HAP-1 (cell line): ENCODE measurements around the gene SDK1.
"Not testable (repeated sequence)": the region's sequence is repeated elsewhere in the genome, so short reads cannot be mapped to it uniquely, and the experiment has no call there.

Source experiments
- DNase-seq, 2 experiments: peaks; one replicate each; pipeline ENCODE4 v3.0.0-alpha.2; 2016 to 2020; ENCODE audit warnings: low spot score in 2 of 2
- H3K27me3 ChIP-seq: fragments of 250-450 bp; sonication (Bioruptor Pico); 2 replicates; pipeline ENCODE4 v1.5.1; 2020; ENCODE audit warnings: low read depth, mild to moderate bottlenecking, moderate library complexity
- H3K36me3 ChIP-seq: fragments of 250-450 bp; sonication (Bioruptor Pico); replicated peaks from 2 replicates; pipeline ENCODE4 v1.5.1; 2020; ENCODE audit warnings: mild to moderate bottlenecking
- H3K4me1 ChIP-seq: fragments of 250-450 bp; sonication (Bioruptor Pico); 2 replicates; pipeline ENCODE4 v1.5.1; 2020; ENCODE audit warnings: mild to moderate bottlenecking
- H3K4me3 ChIP-seq: fragments of 250-450 bp; sonication (Bioruptor Pico); 2 replicates; pipeline ENCODE4 v1.5.1; 2020; ENCODE audit warnings: mild to moderate bottlenecking, moderate library complexity
- H3K9me3 ChIP-seq: fragments of 250-450 bp; sonication (Bioruptor Pico); 2 replicates; pipeline ENCODE4 v1.5.1; 2020; ENCODE audit warnings: mild to moderate bottlenecking, moderate library complexity
- in situ Hi-C: fragments of 300-500 bp; cut with MboI; formaldehyde crosslinking; loops from 3 replicates; pipeline ENCODE4 v1.14.3; 2020; ENCODE audit warnings: low sequenced_read_pairs, inconsistent platforms, mixed read lengths

The SDK1 gene

DNA sequence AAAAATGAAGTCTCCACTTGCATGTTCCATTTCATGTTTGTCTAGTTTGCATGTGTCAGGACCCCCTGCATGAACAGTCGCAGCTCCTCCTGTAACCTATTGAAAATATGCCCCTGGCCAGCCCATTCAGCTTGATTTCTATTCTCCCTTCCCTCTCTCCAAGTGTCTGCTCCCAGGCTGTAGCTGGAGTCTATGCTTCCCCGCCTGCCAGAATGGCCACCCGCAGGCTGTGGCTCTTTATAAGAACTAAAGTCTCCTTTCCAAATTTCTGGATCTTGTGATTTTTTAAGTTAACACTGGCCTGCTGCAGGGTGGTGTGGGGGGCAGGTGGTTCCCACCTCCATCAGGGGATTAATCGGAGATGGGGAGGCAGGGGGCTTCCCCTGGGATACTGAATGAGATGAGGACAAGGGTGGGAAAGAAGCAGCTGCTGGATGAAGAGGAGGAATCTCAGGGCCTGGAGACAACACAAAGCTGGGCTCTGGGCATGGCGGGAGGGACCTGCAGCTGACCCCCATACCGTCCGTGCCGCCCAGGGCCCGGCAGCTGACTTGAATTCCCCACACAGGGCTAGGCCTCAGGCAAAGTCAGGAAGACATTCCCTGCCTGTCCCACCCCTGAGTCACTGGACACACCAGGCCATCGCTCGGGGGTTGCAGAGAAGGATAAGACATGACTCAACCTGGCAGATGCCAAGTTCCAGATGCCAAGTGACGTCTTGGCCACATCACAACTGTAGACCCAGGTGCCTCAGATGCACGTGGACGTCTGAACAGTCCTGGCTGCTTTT lies 981.6 kb downstream of the SDK1 start:
- DNase-seq, result no peak

DNA sequence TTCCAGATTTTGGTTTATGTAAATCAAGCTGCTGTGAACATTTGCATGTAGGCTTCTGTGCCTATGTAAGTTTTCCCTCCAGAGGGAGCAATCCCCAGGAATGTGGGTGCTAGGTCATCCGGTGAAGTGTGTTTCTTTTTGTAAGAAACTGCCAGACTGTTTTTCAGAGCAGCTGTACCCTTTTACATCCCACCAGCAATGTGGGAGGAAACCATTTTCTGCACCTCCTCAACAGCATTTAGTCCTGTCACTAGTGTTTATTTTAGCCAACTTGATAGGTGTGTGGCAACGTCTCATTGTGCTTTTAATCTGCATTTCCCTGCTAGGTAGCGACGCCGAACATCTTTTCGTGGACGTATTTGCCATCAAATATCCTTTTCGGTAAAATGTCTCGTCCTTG lies 985.3 kb downstream of the SDK1 start:
- no peaks in the 10 kb centered on the region for H3K27me3 ChIP-seq
- no peak for DNase-seq
- no peaks in the 10 kb centered on the region for H3K36me3 ChIP-seq
- in situ Hi-C loops, result no loop called here
- H3K9me3 ChIP-seq, result no peaks in the 10 kb centered on the region
- no peak overlapping the region for H3K4me3 ChIP-seq
- H3K4me1 ChIP-seq, result no peaks in the 10 kb centered on the region

More for the DNA sequence above, 981.6 kb downstream of the SDK1 start:
- Histone ChIP-seq H3K9me3 (no peaks in the 10 kb centered on the region), H3K4me3 (no peak overlapping the region), H3K36me3 (no peaks in the 10 kb centered on the region), H3K27me3 (no peaks in the 10 kb centered on the region), H3K4me1 (no peaks in the 10 kb centered on the region)
- in situ Hi-C loops, result no loop called here

- no peak for DNase-seq
- Histone ChIP-seq H3K4me1 (no peaks in the 10 kb centered on the region), H3K4me3 (no peak overlapping the region), H3K9me3 (no peaks in the 10 kb centered on the region), H3K27me3 (no peaks in the 10 kb centered on the region), H3K36me3 (no peaks in the 10 kb centered on the region)
- in situ Hi-C loops, result no loop called here
These were observed 987.8 kb downstream of the SDK1 start for GRCh38 chr7:4288791-4289394.

DNA sequence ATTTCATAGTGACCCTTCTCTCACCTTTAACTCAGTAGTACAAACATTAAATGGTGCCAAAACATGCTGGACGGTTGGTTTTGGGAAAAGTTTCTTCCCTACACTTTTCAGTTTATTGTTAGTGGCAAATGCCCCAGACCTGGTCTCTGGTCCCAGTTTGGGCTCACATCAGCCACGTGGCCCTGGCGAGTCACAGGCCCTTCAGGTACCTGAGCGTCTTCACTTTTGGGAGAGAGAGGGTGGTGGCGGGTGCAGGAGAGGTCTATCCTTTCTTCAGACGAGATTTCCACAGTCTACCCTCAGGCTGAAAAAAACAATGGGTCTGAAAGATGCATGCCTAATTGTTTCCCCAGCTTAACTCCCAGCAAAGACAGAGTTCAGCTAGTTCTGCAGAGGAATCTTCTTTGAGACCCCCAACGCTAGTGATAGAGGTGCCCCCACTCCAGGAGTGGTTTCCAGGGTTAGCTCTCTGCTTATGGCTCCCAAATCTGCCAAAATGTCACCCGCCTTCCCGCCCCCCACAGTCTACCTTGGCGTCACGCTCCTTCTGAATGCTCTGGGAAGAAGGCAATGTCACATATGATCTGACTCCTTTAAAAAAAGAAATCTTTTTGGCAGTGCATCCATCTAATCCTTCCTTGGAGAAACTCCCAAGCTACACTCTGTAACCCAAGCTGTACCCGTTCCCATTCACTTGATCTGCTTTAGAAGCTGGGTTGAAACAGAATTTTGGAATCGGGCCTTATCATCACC lies 996.3 kb downstream of the SDK1 start:
- in situ Hi-C loops, result no loop called here
- no peaks in the 10 kb centered on the region for H3K4me1 ChIP-seq

DNA sequence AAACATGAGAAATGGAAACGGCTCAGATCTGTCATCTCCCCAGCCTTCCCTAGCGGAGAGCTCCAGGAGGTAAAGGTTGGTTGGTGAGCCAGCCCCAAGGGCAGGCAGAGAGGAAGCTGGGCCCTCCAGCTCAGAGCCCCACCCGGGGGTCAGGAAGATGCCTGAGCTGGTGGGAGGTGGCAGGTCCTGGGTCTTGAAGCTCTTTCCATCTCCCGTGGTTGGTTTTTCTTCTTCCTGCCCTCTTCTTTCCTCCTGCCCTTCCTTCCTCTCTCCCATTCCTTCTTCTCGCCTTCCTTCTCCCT lies 996.8 kb downstream of the SDK1 start:
- DNase-seq, result no peak
- H3K9me3 ChIP-seq, result no peaks in the 10 kb centered on the region
- H3K4me1 ChIP-seq, result no peaks in the 10 kb centered on the region
- H3K4me3 ChIP-seq, result no peak overlapping the region
- in situ Hi-C loops, result no loop called here
- H3K27me3 ChIP-seq, result no peaks in the 10 kb centered on the region
- H3K36me3 ChIP-seq, result no peaks in the 10 kb centered on the region

More for the DNA sequence above, 996.3 kb downstream of the SDK1 start:
- DNase-seq, result no peak
- Histone ChIP-seq H3K4me3 (no peak overlapping the region), H3K27me3 (no peaks in the 10 kb centered on the region), H3K36me3 (no peaks in the 10 kb centered on the region), H3K9me3 (no peaks in the 10 kb centered on the region)

- H3K9me3 ChIP-seq, result no peaks in the 10 kb centered on the region
- no peaks in the 10 kb centered on the region for H3K4me1 ChIP-seq
- DNase-seq, result no peak
- H3K36me3 ChIP-seq, result no peaks in the 10 kb centered on the region
- in situ Hi-C loops, result no loop called here
- H3K4me3 ChIP-seq, result no peak overlapping the region
- H3K27me3 ChIP-seq, result no peaks in the 10 kb centered on the region
These were observed 998.4 kb downstream of the SDK1 start for GRCh38 chr7:4299431-4299830.

- no peaks in the 10 kb centered on the region for H3K27me3 ChIP-seq
- DNase-seq, result no peak
- in situ Hi-C loops, result no loop called here
These were observed 1001.3 kb downstream of the SDK1 start for GRCh38 chr7:4302203-4302905.

DNA sequence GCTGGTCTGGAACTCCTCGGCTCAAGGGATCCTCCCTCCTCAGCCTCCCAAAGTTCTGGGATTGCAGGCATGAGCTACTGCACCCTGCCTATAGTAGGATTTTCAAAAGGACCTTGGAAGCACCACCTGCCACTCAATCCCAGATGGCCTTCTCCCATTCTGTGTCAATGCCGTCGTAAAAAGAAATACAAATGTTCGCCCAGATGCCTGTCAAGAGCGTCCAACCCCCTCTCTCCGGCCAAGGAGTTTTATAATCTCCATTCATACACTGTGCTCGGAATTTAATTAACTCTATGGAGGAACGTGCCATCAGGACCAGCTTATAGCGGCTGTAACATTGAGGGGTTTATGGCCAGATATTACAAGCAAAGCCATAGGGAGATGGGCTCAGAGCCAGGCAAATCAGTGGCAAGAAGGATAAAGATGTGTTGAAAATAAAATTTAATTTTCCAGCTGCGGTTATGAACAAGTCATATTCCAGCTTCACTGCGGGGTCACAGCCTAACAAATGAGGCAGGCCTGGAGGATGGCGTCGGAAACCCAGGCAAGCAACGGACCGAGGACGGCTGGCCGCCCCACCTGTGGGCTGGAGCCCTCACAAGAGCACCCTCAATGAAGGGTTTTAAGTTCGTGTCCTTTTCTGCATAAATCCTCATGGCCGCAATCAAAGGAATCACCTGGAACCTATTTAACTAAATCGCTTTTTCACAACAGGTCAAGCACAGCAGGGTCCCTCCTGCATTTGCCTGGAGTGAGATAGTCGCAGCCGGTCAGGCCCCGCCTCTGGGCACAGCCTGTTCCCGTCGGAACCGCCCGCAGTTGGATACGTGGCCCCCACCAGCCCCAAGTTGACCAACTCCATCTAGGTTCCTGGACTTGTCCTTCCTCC lies 1006.5 kb downstream of the SDK1 start:
- H3K36me3 ChIP-seq, result no peaks in the 10 kb centered on the region
- in situ Hi-C loops, result no loop called here
- no peak overlapping the region for H3K4me3 ChIP-seq
- no peaks in the 10 kb centered on the region for H3K4me1 ChIP-seq
- no peaks in the 10 kb centered on the region for H3K9me3 ChIP-seq
- DNase-seq, result no peak
- H3K27me3 ChIP-seq, result no peaks in the 10 kb centered on the region

More at GRCh38 chr7:4302203-4302905, 1001.3 kb downstream of the SDK1 start:
- no peaks in the 10 kb centered on the region for H3K4me1 ChIP-seq
- H3K4me3 ChIP-seq, result no peak overlapping the region
- H3K9me3 ChIP-seq, result no peaks in the 10 kb centered on the region
- H3K36me3 ChIP-seq, result no peaks in the 10 kb centered on the region

GRCh38 chr7:4308205-4308590 lies 1007.1 kb downstream of the SDK1 start:
- Histone ChIP-seq H3K4me1 (no peaks in the 10 kb centered on the region), H3K4me3 (no peak overlapping the region), H3K27me3 (no peaks in the 10 kb centered on the region), H3K36me3 (no peaks in the 10 kb centered on the region), H3K9me3 (no peaks in the 10 kb centered on the region)
- no peak for DNase-seq
- in situ Hi-C loops, result no loop called here

GRCh38 chr7:4313911-4314310 lies 1012.9 kb downstream of the SDK1 start:
- H3K4me1 ChIP-seq, H3K9me3 ChIP-seq, H3K4me3 ChIP-seq, H3K36me3 ChIP-seq, in situ Hi-C loops, H3K27me3 ChIP-seq, DNase-seq: not testable (repeated sequence)

DNA sequence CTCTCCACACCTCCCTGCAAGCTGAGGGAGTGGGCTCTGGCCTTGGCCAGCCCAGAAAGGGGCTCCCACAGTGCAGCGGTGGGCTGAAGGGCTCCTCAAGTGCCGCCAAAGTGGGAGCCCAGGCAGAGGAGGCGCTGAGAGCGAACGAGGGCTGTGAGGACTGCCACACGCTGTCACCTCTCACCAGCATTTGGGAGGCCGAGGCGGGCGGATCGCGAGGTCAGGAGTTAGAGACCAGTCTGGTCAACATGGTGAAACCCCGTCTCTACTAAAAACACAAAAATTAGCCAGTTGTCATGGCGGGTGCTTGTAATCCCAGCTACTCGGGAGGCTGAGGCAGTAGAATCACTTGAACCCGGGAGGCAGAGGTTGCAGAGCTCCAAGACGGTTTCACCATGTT lies 1013.3 kb downstream of the SDK1 start:
- DNase-seq, H3K9me3 ChIP-seq, in situ Hi-C loops, H3K4me3 ChIP-seq, H3K4me1 ChIP-seq, H3K27me3 ChIP-seq, H3K36me3 ChIP-seq: not testable (repeated sequence)
